ENCODE results near the gene CIAPIN1. TPM values are rescaled to one million over a fixed set of nuclear protein-coding genes. Genes with fewer than 3 reads are reported as not detected.

CIAPIN1 gene
- total and polyA plus RNA-seq, 8 donors, result 48.6 to 87.7 (median 74.6) TPM

DNA sequence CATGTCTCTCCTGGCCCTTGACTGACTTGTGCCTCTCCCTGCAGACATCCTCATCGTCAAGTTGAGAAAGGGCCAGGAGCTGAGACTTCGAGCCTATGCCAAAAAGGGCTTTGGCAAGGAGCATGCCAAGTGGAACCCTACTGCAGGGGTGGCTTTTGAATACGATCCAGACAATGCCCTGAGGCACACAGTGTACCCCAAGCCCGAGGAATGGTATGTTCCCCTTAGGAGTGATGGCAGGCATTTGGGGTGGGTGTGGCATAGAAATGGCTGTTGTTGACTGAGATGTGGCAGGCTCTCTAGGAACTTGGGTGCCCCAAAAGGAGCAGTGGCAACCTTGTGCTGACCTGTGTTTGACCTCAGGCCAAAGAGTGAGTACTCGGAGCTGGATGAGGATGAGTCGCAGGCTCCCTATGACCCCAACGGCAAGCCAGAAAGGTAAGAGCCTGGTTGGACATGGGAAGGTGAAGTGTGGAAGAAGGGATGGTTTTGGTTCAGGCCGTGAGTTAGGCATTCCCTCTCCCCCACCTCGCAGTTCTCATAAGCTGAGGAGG lies 22.8 kb upstream of the CIAPIN1 start:
- Histone ChIP-seq H3K9me3 (no peaks in the 10 kb centered on the region), H3K27ac (peak overlapping the region; percentile 4 to 58), H3K4me3 (no peak overlapping the region), H3K4me1 (peaks cover 9 to 40% of the 10 kb centered on the region in 2 donors), H3K27me3 (no peaks in the 10 kb centered on the region), H3K36me3 (peaks cover 0 to 94% of the 10 kb centered on the region in 2 donors)
- DNase-seq (no peak), ATAC-seq (peak; percentile 14)
- TF ChIP-seq, protein P1, sequence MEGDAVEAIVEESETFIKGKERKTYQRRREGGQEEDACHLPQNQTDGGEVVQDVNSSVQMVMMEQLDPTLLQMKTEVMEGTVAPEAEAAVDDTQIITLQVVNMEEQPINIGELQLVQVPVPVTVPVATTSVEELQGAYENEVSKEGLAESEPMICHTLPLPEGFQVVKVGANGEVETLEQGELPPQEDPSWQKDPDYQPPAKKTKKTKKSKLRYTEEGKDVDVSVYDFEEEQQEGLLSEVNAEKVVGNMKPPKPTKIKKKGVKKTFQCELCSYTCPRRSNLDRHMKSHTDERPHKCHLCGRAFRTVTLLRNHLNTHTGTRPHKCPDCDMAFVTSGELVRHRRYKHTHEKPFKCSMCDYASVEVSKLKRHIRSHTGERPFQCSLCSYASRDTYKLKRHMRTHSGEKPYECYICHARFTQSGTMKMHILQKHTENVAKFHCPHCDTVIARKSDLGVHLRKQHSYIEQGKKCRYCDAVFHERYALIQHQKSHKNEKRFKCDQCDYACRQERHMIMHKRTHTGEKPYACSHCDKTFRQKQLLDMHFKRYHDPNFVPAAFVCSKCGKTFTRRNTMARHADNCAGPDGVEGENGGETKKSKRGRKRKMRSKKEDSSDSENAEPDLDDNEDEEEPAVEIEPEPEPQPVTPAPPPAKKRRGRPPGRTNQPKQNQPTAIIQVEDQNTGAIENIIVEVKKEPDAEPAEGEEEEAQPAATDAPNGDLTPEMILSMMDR (IDR thresholded peaks at IDR 0.05), result no peak
- intact Hi-C loops (cut with DNase I), result no loop called here

DNA sequence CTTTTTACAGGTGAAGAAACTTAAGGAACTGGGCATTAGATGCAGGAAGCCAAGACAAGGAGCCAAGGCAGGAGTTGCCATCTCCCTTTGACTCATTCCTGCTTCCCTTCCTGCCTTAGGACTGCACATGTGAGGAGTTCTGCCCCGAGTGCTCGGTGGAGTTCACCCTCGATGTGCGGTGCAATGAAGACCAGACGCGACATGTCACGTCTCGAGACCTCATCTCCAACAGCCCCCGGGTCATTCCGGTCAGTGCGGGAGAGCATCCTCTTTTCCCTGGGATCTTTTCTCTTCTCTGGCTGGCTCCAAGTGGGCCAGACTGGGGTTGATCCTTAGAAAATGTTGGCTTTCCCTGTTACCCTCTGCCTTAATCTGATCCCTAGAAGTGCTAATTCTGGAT lies 21.9 kb upstream of the CIAPIN1 start:
- Histone ChIP-seq H3K27ac (no peak overlapping the region), H3K4me1 (peaks cover 12 to 48% of the 10 kb centered on the region in 2 donors), H3K4me3 (no peak overlapping the region), H3K36me3 (peaks cover 0 to 94% of the 10 kb centered on the region in 2 donors), H3K27me3 (no peaks in the 10 kb centered on the region), H3K9me3 (no peaks in the 10 kb centered on the region)
- TF ChIP-seq, protein P1 (IDR thresholded peaks at IDR 0.05), result no peak
- ATAC-seq (no peak), DNase-seq (no peak)
- intact Hi-C loops (cut with DNase I), result no loop called here

DNA sequence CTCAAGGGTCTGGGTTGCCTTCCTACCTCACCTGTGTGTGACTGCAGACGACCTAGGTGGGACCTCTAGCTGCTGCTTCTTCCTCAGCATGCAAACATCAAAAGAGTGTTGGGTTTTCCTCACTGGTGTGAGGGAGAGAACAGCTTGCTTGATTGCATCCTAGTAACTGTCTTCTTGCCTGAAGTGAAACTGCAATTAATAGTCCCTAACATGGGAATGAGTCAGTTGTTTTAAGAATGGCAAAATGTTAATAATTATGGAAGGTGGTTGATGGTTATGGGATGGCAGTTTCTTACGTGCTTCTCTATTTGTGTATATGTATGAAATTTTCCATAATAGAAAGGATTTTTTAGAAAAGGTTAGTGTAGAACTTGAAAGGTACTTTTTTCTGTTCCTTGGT lies 21.2 kb upstream of the CIAPIN1 start:
- no peak for ATAC-seq
- Histone ChIP-seq H3K9me3 (no peaks in the 10 kb centered on the region), H3K4me3 (no peak overlapping the region), H3K36me3 (peaks cover 0 to 92% of the 10 kb centered on the region in 2 donors), H3K4me1 (peaks cover 18 to 55% of the 10 kb centered on the region in 2 donors), H3K27me3 (no peaks in the 10 kb centered on the region), H3K27ac (no peak overlapping the region)
- intact Hi-C loops (cut with DNase I), result no loop called here
- DNase-seq, result no peak
- TF ChIP-seq, protein P1 (IDR thresholded peaks at IDR 0.05), result no peak

DNA sequence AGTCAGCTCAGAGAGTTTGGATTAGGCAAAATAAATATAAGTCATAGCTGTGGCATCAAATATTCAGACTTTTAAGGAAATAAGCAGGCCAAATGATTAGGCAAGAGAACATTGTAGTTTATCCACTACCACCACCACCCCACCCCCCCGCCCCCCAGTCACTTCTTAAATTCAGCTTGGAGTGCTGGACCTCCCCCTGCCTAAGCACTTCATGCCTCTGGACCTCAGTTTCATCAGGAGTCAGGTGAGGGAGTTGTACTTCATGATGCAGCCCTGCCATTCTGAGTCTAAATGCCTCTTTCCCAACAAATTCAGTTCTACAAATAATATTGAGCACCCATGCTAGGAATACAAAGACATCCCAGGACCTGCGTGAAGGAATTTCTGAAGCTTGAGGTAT lies 17.3 kb upstream of the CIAPIN1 start:
- peaks cover 11 to 31% of the 10 kb centered on the region in 2 donors for H3K4me1 ChIP-seq
- peaks cover 0 to 68% of the 10 kb centered on the region in 2 donors for H3K36me3 ChIP-seq
- H3K27me3 ChIP-seq, result no peaks in the 10 kb centered on the region
- no peak overlapping the region for H3K27ac ChIP-seq
- H3K9me3 ChIP-seq, result no peaks in the 10 kb centered on the region
- ATAC-seq (peak; percentile 50), DNase-seq (no peak)
- intact Hi-C loops (cut with DNase I), result loop anchor here in 1 of 2 donors (5.0 kb wide), 1 partner anchor 53 kb away; no protein-coding TSS in a partner anchor
- no peak overlapping the region for H3K4me3 ChIP-seq
- TF ChIP-seq, protein P1 (IDR thresholded peaks at IDR 0.05), result no peak

DNA sequence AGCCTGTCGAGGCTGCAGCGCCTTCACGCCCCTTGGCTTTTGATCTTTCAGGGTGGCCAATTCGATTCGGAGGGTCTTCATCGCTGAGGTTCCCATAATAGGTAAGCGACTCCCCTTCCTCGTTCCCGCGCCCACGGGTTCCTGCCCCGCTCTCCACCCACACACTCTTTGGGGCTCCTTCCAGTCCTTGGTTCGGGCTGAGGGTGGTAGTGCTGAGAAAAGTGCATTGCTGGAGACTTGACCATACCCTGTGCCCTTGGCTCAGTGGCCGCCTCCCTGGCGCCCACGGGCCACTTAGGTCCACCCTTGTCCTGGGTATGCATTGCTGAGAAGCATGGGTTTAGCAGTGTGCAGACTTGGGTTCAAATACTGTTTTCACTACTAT lies 15.8 kb upstream of the CIAPIN1 start:
- TF ChIP-seq, protein P1 (IDR thresholded peaks at IDR 0.05), result no peak
- intact Hi-C loops (cut with DNase I), result loop anchor here in 1 of 2 donors (5.0 kb wide), 1 partner anchor 54 kb away; no protein-coding TSS in a partner anchor
- Histone ChIP-seq H3K36me3 (peaks cover 0 to 68% of the 10 kb centered on the region in 2 donors), H3K27ac (peak overlapping the region; percentile 71 to 86), H3K27me3 (no peaks in the 10 kb centered on the region), H3K9me3 (no peaks in the 10 kb centered on the region), H3K4me1 (peaks cover 11 to 31% of the 10 kb centered on the region in 2 donors), H3K4me3 (peak overlapping the region; percentile 94 to 96)
- DNase-seq, result no peak
- ATAC-seq, result peak; percentile 57

All from left lung (tissue), 10 donors.